ENCODE measurements around the gene TRPM5. TPM values are rescaled to one million over a fixed set of nuclear protein-coding genes. Genes with fewer than 3 reads are reported as not detected.
A peak's percentile ranks its signal among the peaks of the same experiment; 100 is the strongest.

The TRPM5 gene
- total and polyA plus RNA-seq, 11 donors: not detected

DNA sequence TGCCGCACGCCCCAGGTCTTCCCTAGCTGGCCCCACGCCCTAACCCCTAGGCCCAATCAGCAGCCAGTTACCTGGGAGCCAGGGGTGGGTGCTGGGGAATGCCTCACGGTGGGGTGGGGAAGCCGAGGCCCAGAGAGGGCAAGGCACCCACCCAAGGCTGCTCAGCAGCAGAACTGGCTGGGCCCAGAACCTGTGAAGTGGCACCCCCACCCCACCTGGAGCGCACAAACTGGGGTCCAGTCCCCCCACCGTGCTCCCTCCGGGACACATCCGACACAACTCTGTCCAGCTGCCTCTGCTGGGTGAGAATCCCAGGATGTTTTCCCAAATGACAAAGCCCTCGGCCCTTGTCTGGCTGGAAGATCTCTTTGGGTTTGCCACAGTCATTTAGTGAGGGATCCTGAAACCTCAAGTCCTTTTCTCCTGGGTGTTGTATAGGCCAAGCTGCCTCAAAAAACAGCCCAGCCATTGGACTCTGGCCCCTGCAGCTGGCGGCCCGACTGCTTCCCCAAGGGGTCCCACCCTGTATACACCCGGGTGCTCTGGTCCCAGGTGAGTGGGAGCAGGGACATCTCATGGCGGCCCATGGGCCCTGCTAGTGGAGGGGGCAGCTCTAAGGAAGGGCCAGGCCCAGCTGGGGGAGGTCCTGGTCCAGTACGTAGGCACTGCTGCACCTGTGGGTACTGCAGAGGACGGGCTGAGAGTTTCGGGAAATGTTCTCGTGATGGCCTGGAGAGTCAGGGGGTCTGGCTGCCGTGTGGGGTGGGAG, 22.9 kb downstream of the TRPM5 start:
- WGBS, 4 donors: 63 to 78% (median 69%) methylated on average over 12 to 19 of the region's 19 CpGs
- H3K36me3 ChIP-seq: no peaks in the 10 kb centered on the region
- H3K9me3 ChIP-seq: no peaks in the 10 kb centered on the region
- TF ChIP-seq POLR2A (IDR thresholded peaks at IDR 0.05) (no peak), CTCF (IDR thresholded peaks at IDR 0.05) (no peak)
- ATAC-seq (no peak), DNase-seq (peak in 3 of 5 donors; percentile 24 to 57 (median 32))
- intact Hi-C loops (cut with DNase I): loop anchor here in 5 of 10 donors (2.0 kb wide), 4 partner anchors 117 to 235 kb away; no protein-coding TSS in a partner anchor
- H3K4me1 ChIP-seq: peaks cover 0 to 13% (median 0%) of the 10 kb centered on the region in 12 donors
- peaks cover 0 to 13% (median 0%) of the 10 kb centered on the region in 9 donors for H3K27me3 ChIP-seq
- no peak overlapping the region for H3K27ac ChIP-seq
- H3K4me3 ChIP-seq: no peak overlapping the region

DNA sequence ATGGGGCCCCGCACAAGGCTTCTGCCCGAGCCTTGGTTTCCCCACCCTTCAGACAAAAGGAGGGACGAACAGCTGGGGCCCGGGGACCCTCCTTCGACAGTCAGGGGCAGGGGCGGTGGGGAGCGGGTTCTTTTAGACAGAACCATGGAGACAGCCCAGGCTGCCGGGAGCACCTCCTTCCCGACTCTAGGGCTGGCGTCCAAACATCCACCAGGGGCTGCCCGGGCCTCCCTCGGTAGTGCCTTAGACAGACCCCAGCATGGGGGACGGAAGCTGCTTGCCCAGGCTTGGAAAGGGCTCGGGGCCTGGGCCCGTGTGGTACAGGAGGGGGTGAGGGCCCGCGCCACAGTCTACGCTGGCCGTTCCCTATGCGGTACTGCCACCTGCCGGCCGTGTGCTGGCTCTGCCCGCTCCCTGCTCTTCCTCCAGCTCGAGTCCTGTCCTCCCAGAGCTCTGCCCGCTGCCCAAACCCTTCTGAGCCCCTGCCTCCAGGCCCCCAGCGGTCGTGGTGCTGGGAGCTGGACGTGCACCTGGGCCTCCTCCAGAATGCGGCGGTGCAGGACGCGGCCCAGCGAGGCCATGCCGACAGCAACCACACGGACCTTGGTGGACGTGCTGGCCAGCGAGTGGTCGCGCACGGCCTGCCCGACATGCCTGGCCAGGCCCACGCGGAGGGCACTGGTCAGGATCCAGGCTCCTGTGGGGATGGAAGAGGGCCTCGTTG, 23.6 kb downstream of the TRPM5 start:
- ATAC-seq: peak; percentile 85 to 95 (median 92)
- no peaks in the 10 kb centered on the region for H3K9me3 ChIP-seq
- TF ChIP-seq POLR2A (IDR thresholded peaks at IDR 0.05): no peak
- peak; percentile 89 to 97 (median 93) for TF ChIP-seq CTCF (IDR thresholded peaks at IDR 0.05)
- peaks cover 0 to 13% (median 0%) of the 10 kb centered on the region in 9 donors for H3K27me3 ChIP-seq
- peak overlapping the region in 1 of 12 donors; percentile 24 for H3K27ac ChIP-seq
- peaks cover 0 to 13% (median 0%) of the 10 kb centered on the region in 12 donors for H3K4me1 ChIP-seq
- WGBS, 4 donors: 22 to 33% (median 23%) methylated on average over 25 to 44 of the region's 44 CpGs
- DNase-seq: peak; percentile 66 to 89 (median 74)
- H3K36me3 ChIP-seq: no peaks in the 10 kb centered on the region
- peak overlapping the region in 2 of 12 donors; percentile 16 to 18 for H3K4me3 ChIP-seq
- intact Hi-C loops (cut with DNase I): loop anchor here (1.0 to 2.0 kb wide), 7 partner anchors 115 to 254 kb away; no protein-coding TSS in a partner anchor

GRCh38 chr11:2419638-2420501, 24.4 kb downstream of the TRPM5 start:
- Histone ChIP-seq H3K27ac (peak overlapping the region in 2 of 12 donors; percentile 24 to 38), H3K9me3 (no peaks in the 10 kb centered on the region), H3K36me3 (no peaks in the 10 kb centered on the region), H3K4me3 (no peak overlapping the region), H3K27me3 (peaks cover 0 to 13% (median 0%) of the 10 kb centered on the region in 9 donors), H3K4me1 (peaks cover 0 to 13% (median 0%) of the 10 kb centered on the region in 12 donors)
- ATAC-seq (peak; percentile 34 to 83 (median 68)), DNase-seq (peak; percentile 66 to 86 (median 73))
- intact Hi-C loops (cut with DNase I): loop anchor here (1.0 to 5.0 kb wide), 8 partner anchors 113 to 254 kb away; no protein-coding TSS in a partner anchor
- TF ChIP-seq CTCF (IDR thresholded peaks at IDR 0.05) (peak; percentile 75 to 90 (median 81)), POLR2A (IDR thresholded peaks at IDR 0.05) (no peak)
- 41 to 59% (median 55%) methylated on average over 27 to 36 of the region's 36 CpGs for WGBS, 4 donors

All from heart left ventricle (tissue), 16 donors.